IMR-90 (cell line): ENCODE data around the gene FAM174C. TPM values are rescaled to one million over a fixed set of nuclear protein-coding genes. Genes with fewer than 3 reads are reported as not detected.

ENCODE experiments used
- ATAC-seq: fragments of 200-7000 bp; cut with Tn5 transposase; 2 replicates; pipeline ENCODE4 v1.9.1; 2020; ENCODE audit warnings: low read depth, mild to moderate bottlenecking, moderate library complexity
- BruUV-seq: library from RNA; stranded (reverse); fragments of 400-500 nt; replicated peaks from 2 replicates; lab custom pipeline; 2021; lab: Mats Ljungman, UMichigan
- CTCF ChIA-PET: fragments of 300-600 bp; formaldehyde crosslinking; extraction: SDS; loops from one replicate; lab custom pipeline; 2021; ENCODE audit warnings: antibody characterized with exemption; lab: Yijun Ruan, JAX
- POLR2A ChIA-PET: fragments of 300-600 bp; sonication (Branson Sonifier 250); formaldehyde crosslinking; loops from one replicate; lab custom pipeline; 2022; ENCODE audit warnings: antibody characterized with exemption; ENCODE audit not compliant: unreplicated experiment; lab: Charles Lee
- DNase-seq: peaks from one replicate; pipeline ENCODE4 v3.0.0; 2013
- H2AFZ ChIP-seq: replicated peaks from 2 replicates; pipeline ENCODE3; 2013; ENCODE audit warnings: low read length, mild to moderate bottlenecking; ENCODE audit not compliant: poor library complexity
- H2AK5ac ChIP-seq: 2 replicates; pipeline ENCODE4 v1.6.1; 2013; ENCODE audit warnings: low read depth, low read length, inconsistent platforms
- H2AK9ac ChIP-seq: replicated peaks from 2 replicates; pipeline ENCODE3; 2013; ENCODE audit warnings: mild to moderate bottlenecking, low read depth, low read length, moderate library complexity; ENCODE audit not compliant: poor library complexity
- H2BK120ac ChIP-seq: 2 replicates; pipeline ENCODE4 v1.6.1; 2013; ENCODE audit warnings: low read depth, low read length, inconsistent platforms
- H2BK15ac ChIP-seq: 3 replicates; pipeline ENCODE4 v1.6.1; 2013; ENCODE audit warnings: low read depth, low read length, inconsistent platforms
- H2BK20ac ChIP-seq: 2 replicates; pipeline ENCODE4 v1.6.1; 2013; ENCODE audit warnings: low read depth, mild to moderate bottlenecking, inconsistent platforms, low read length, moderate library complexity
- H2BK5ac ChIP-seq: 2 replicates; pipeline ENCODE4 v1.6.1; 2013; ENCODE audit warnings: mild to moderate bottlenecking, low read depth, low read length, inconsistent platforms; ENCODE audit not compliant: poor library complexity, severe bottlenecking
- H3K14ac ChIP-seq: replicated peaks from 2 replicates; pipeline ENCODE4 v1.6.1; 2013; ENCODE audit warnings: low read depth, low read length, inconsistent platforms
- H3K18ac ChIP-seq: 2 replicates; pipeline ENCODE4 v1.6.1; 2013; ENCODE audit warnings: low read depth, low read length, control low read depth
- H3K23ac ChIP-seq: 2 replicates; pipeline ENCODE4 v1.6.1; 2013; ENCODE audit warnings: low read depth, low read length, inconsistent platforms
- H3K27ac ChIP-seq: 2 replicates; pipeline ENCODE4 v1.5.1; 2013; ENCODE audit warnings: mild to moderate bottlenecking, control low read depth, low read length; ENCODE audit not compliant: insufficient read depth
- H3K27me3 ChIP-seq: 2 replicates; pipeline ENCODE4 v1.6.1; 2013; ENCODE audit warnings: low read length; ENCODE audit not compliant: control insufficient read depth, insufficient read depth
- H3K36me3 ChIP-seq: 2 replicates; pipeline ENCODE4 v1.6.1; 2013; ENCODE audit warnings: low read length, mixed read lengths; ENCODE audit not compliant: control insufficient read depth, insufficient read depth
- H3K4ac ChIP-seq: 2 replicates; pipeline ENCODE4 v1.6.1; 2013; ENCODE audit warnings: low read depth, low read length, inconsistent platforms
- H3K4me1 ChIP-seq: 2 replicates; pipeline ENCODE4 v1.6.1; 2013; ENCODE audit warnings: low read length, mixed read lengths; ENCODE audit not compliant: control insufficient read depth, insufficient read depth
- H3K4me2 ChIP-seq: 2 replicates; pipeline ENCODE4 v1.6.1; 2013; ENCODE audit warnings: low read depth, mild to moderate bottlenecking, control low read depth, low read length, moderate library complexity
- H3K4me3 ChIP-seq: 2 replicates; pipeline ENCODE4 v1.5.1; 2013; ENCODE audit warnings: low read depth, mild to moderate bottlenecking, control low read depth, low read length, moderate library complexity; ENCODE audit not compliant: insufficient read depth
- H3K56ac ChIP-seq: 2 replicates; pipeline ENCODE4 v1.6.1; 2013; ENCODE audit warnings: low read length, inconsistent platforms; ENCODE audit not compliant: insufficient read depth; ENCODE audit errors: extremely low read depth
- H3K79me1 ChIP-seq, 2 experiments: 2 replicates each; pipeline ENCODE4 v1.6.1; 2013; ENCODE audit warnings: low read length in 2 of 2, inconsistent platforms in 1 of 2, low read depth in 1 of 2
- H3K9ac ChIP-seq: 2 replicates; pipeline ENCODE4 v1.6.1; 2013; ENCODE audit warnings: low read depth, low read length, control low read depth
- H3K9me1 ChIP-seq: 2 replicates; pipeline ENCODE4 v1.6.1; 2013; ENCODE audit warnings: low read length, inconsistent platforms; ENCODE audit not compliant: insufficient read depth
- H3K9me3 ChIP-seq: 2 replicates; pipeline ENCODE4 v1.6.1; 2013; ENCODE audit warnings: low read length; ENCODE audit not compliant: control insufficient read depth, insufficient read depth
- H4K20me1 ChIP-seq: 2 replicates; pipeline ENCODE4 v1.6.1; 2013; ENCODE audit warnings: low read length, inconsistent platforms; ENCODE audit not compliant: insufficient read depth
- H4K5ac ChIP-seq: 2 replicates; pipeline ENCODE4 v1.6.1; 2013; ENCODE audit warnings: mild to moderate bottlenecking, low read depth, low read length, control low read depth
- H4K8ac ChIP-seq, 2 experiments: 2 replicates each; pipeline ENCODE4 v1.6.1; 2013; ENCODE audit warnings: low read depth in 2 of 2, low read length in 2 of 2, control low read depth in 1 of 2, inconsistent platforms in 1 of 2
- H4K91ac ChIP-seq: 2 replicates; pipeline ENCODE4 v1.6.1; 2013; ENCODE audit warnings: low read depth, low read length, inconsistent platforms; ENCODE audit not compliant: insufficient read depth
- BHLHE40 ChIP-seq: fragments of 150-350 bp; IDR thresholded peaks from 2 replicates; pipeline ENCODE4 v1.6.1; 2016; ENCODE audit warnings: mild to moderate bottlenecking, low read depth, low read length
- CEBPB ChIP-seq: IDR thresholded peaks from 2 replicates; pipeline ENCODE4 v1.6.1; 2012; ENCODE audit warnings: low read depth, low read length, improper control_type of control experiment
- CHD1 ChIP-seq: IDR thresholded peaks from 2 replicates; pipeline ENCODE4 v1.6.1; 2012; ENCODE audit warnings: low read depth, low read length, improper control_type of control experiment
- FOS ChIP-seq: fragments of 150-350 bp; IDR thresholded peaks from 2 replicates; pipeline ENCODE4 v1.6.1; 2016; ENCODE audit warnings: low read depth, low read length
- MAFK ChIP-seq: IDR thresholded peaks from 2 replicates; pipeline ENCODE4 v1.6.1; 2012; ENCODE audit warnings: low read depth, low read length, improper control_type of control experiment
- MAZ ChIP-seq: IDR thresholded peaks from 2 replicates; pipeline ENCODE4 v1.6.1; 2012; ENCODE audit warnings: low read depth, mild to moderate bottlenecking, low read length, improper control_type of control experiment, moderate library complexity, borderline replicate concordance
- MXI1 ChIP-seq: IDR thresholded peaks from 2 replicates; pipeline ENCODE4 v1.6.1; 2012; ENCODE audit warnings: low read depth, mild to moderate bottlenecking, low read length, moderate library complexity, borderline replicate concordance
- NFE2L2 ChIP-seq: fragments of 150-350 bp; IDR thresholded peaks from 2 replicates; pipeline ENCODE4 v1.6.1; 2016; ENCODE audit warnings: low read depth, mild to moderate bottlenecking, low read length
- POLR2A ChIP-seq: IDR thresholded peaks from 2 replicates; pipeline ENCODE4 v1.6.1; 2012; ENCODE audit warnings: mild to moderate bottlenecking, low read depth, low read length
- RAD21 ChIP-seq: IDR thresholded peaks from 2 replicates; pipeline ENCODE4 v1.6.1; 2012; ENCODE audit warnings: low read length, improper control_type of control experiment
- RCOR1 ChIP-seq: IDR thresholded peaks from 2 replicates; pipeline ENCODE4 v1.6.1; 2012; ENCODE audit warnings: mild to moderate bottlenecking, low read length, improper control_type of control experiment; ENCODE audit not compliant: insufficient replicate concordance
- RFX5 ChIP-seq: IDR thresholded peaks from 2 replicates; pipeline ENCODE4 v1.8.0; 2012; ENCODE audit warnings: low read depth, mild to moderate bottlenecking, low read length, moderate library complexity
- SMC3 ChIP-seq: fragments of 150-350 bp; IDR thresholded peaks from 2 replicates; pipeline ENCODE4 v1.6.1; 2016; ENCODE audit warnings: low read depth, mild to moderate bottlenecking, antibody characterized with exemption, low read length, moderate library complexity
- WGBS, 2 experiments: methylation state at CpG; one replicate each; pipeline versions ENCODE4 v1.1.5 to v1.1.7; 2013; ENCODE audit warnings: missing lambda C conversion rate in 2 of 2; ENCODE audit not compliant: insufficient read length in 1 of 2; ENCODE audit errors: extremely low coverage in 2 of 2; 5-methylcytosine and 5-hydroxymethylcytosine counted together
- dilution Hi-C: fragments of 300-500 bp; cut with HindIII; formaldehyde crosslinking; loops from one replicate; pipeline ENCODE4 v1.14.3; 2018; ENCODE audit warnings: low sequenced_read_pairs; ENCODE audit not compliant: unreplicated experiment
- in situ Hi-C: fragments of 300-500 bp; cut with MboI; formaldehyde crosslinking; loops from 3 replicates; pipeline ENCODE4 v1.14.3; 2019; ENCODE audit warnings: low sequenced_read_pairs, inconsistent platforms, mixed read lengths
- intact Hi-C: fragments of 100-400 bp; cut with micrococcal nuclease; formaldehyde crosslinking; loops from 2 replicates; pipeline ENCODE4 v1.10.0; 2022
- polyA plus RNA-seq, 3 experiments: library from polyadenylated mRNA; depleted of rRNA; stranded (reverse); fragments of >200 nt; gene quantifications; 2 replicates each; pipeline ENCODE4 v1.2.3, GENCODE V29; 2012; ENCODE audit warnings: low replicate concordance in 1 of 3
- total RNA-seq: library from RNA; depleted of rRNA; stranded (reverse); fragments of >200 nt; gene quantifications from 2 replicates; pipeline ENCODE4 v1.2.3, GENCODE V29; 2012
- TF ChIP-seq, protein P1 (sequence below): fragments of 150-350 bp; IDR thresholded peaks from 2 replicates; pipeline ENCODE4 v1.6.1; 2016; ENCODE audit warnings: low read depth, mild to moderate bottlenecking, low read length, moderate library complexity, borderline replicate concordance
- TF ChIP-seq, protein P2 (sequence below): conservative IDR thresholded peaks from 2 replicates; pipeline ENCODE4 v1.5.1; 2012; ENCODE audit warnings: mild to moderate bottlenecking, low read depth, low read length, improper control_type of control experiment
- TF ChIP-seq, protein P3 (sequence below): fragments of 150-350 bp; IDR thresholded peaks from 2 replicates; pipeline ENCODE4 v1.6.1; 2017; ENCODE audit warnings: mild to moderate bottlenecking, antibody characterized with exemption, low read length, low read depth

The FAM174C gene
- total and polyA plus RNA-seq, 2 of the 4 experiments (the other 2 are of a cell fraction) = 7.5 to 61.8 TPM

DNA sequence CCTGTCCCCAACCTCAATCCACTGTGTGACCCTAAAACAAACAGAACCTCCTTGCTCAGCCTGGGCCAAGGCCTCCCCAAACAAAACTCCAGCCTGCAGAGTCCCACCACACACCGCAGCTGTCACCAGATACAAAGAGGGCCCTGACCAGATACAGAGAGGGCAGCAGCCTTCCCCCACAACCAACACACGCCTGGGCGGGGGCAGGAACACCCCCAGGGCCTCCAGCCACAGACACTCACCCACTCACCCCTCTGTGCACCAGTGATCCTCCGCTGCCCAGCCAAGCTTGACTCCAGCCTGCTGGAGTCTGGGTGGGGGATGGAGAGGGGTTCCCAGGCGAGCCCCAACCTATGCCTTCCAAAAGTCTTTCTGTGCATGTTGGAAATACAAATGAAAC is 12.1 kb upstream of the FAM174C start:
- peak overlapping the region; percentile 93 for H3K27ac ChIP-seq
- peak overlapping the region; percentile 92 for H2BK5ac ChIP-seq
- intact Hi-C loops (no loop called here), dilution Hi-C loops (no loop called here), in situ Hi-C loops (no loop called here)
- no peak overlapping the region for H3K9ac ChIP-seq
- H3K9me3 ChIP-seq = no peaks in the 10 kb centered on the region
- peaks cover 6% of the 10 kb centered on the region; the same call in 1 of the 2 replicates for H3K36me3 ChIP-seq
- no peak overlapping the region for H4K5ac ChIP-seq
- peak overlapping the region; percentile 99 for H2AK9ac ChIP-seq
- peaks cover 46% of the 10 kb centered on the region for H3K4me1 ChIP-seq
- H2BK120ac ChIP-seq = peak overlapping the region; percentile 93
- WGBS, 2 experiments = 60% methylated on average over 1 of the region's 5 CpGs; no CpG with 5 or more reads in 1 of the 2 experiments
- H4K8ac ChIP-seq = peak overlapping the region in 1 of 2 experiments; percentile 56; a peak in 1 of 4 replicates
- ATAC-seq (no peak), DNase-seq (no peak)
- ChIA-PET CTCF (interaction anchor here (1.0 kb wide), 1 partner anchor 19 kb away, joined by 8 read pairs; no protein-coding TSS in a partner anchor), POLR2A (no interaction called here)
- peaks cover 31% of the 10 kb centered on the region for H4K20me1 ChIP-seq
- no peak overlapping the region; the same call in 1 of the 2 replicates for H3K4me2 ChIP-seq
- no peak overlapping the region for H3K56ac ChIP-seq
- H3K14ac ChIP-seq = no peak overlapping the region
- peak overlapping the region; percentile 95 for H4K91ac ChIP-seq
- no peak overlapping the region for H3K18ac ChIP-seq
- H3K4ac ChIP-seq = peak overlapping the region; percentile 97
- peak overlapping the region; percentile 65; the same call in 1 of the 2 replicates for H3K23ac ChIP-seq
- TF ChIP-seq FOS (no peak), CEBPB (no peak), RAD21 (no peak), MXI1 (no peak), RFX5 (no peak), CHD1 (no peak), RCOR1 (no peak), MAZ (no peak), NFE2L2 (no peak), MAFK (no peak), BHLHE40 (no peak), POLR2A (no peak), SMC3 (no peak)
- TF ChIP-seq, protein P1, sequence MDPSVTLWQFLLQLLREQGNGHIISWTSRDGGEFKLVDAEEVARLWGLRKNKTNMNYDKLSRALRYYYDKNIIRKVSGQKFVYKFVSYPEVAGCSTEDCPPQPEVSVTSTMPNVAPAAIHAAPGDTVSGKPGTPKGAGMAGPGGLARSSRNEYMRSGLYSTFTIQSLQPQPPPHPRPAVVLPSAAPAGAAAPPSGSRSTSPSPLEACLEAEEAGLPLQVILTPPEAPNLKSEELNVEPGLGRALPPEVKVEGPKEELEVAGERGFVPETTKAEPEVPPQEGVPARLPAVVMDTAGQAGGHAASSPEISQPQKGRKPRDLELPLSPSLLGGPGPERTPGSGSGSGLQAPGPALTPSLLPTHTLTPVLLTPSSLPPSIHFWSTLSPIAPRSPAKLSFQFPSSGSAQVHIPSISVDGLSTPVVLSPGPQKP = no peak
- TF ChIP-seq, protein P2, sequence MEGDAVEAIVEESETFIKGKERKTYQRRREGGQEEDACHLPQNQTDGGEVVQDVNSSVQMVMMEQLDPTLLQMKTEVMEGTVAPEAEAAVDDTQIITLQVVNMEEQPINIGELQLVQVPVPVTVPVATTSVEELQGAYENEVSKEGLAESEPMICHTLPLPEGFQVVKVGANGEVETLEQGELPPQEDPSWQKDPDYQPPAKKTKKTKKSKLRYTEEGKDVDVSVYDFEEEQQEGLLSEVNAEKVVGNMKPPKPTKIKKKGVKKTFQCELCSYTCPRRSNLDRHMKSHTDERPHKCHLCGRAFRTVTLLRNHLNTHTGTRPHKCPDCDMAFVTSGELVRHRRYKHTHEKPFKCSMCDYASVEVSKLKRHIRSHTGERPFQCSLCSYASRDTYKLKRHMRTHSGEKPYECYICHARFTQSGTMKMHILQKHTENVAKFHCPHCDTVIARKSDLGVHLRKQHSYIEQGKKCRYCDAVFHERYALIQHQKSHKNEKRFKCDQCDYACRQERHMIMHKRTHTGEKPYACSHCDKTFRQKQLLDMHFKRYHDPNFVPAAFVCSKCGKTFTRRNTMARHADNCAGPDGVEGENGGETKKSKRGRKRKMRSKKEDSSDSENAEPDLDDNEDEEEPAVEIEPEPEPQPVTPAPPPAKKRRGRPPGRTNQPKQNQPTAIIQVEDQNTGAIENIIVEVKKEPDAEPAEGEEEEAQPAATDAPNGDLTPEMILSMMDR = no peak
- TF ChIP-seq, protein P3, sequence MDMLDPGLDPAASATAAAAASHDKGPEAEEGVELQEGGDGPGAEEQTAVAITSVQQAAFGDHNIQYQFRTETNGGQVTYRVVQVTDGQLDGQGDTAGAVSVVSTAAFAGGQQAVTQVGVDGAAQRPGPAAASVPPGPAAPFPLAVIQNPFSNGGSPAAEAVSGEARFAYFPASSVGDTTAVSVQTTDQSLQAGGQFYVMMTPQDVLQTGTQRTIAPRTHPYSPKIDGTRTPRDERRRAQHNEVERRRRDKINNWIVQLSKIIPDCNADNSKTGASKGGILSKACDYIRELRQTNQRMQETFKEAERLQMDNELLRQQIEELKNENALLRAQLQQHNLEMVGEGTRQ = no peak
- H3K79me1 ChIP-seq = peaks cover 5 to 56% of the 10 kb centered on the region in 2 experiments; a peak in 2 of 4 replicates
- H3K9me1 ChIP-seq = peaks cover 11% of the 10 kb centered on the region
- no peak overlapping the region for H3K4me3 ChIP-seq
- peak overlapping the region; percentile 72 for H2BK20ac ChIP-seq
- peak overlapping the region; percentile 73 for H2AFZ ChIP-seq
- BruUV-seq = no TSS peak
- no peaks in the 10 kb centered on the region for H3K27me3 ChIP-seq
- H2BK15ac ChIP-seq = 0 out of 3 replicates have a peak overlapping the region, but pooled peaks have one; percentile 36
- peak overlapping the region; percentile 97 for H2AK5ac ChIP-seq
